Lower lobe of right lung (tissue), 2 donors: Measurements from ENCODE around the gene AOPEP. TPM values are rescaled to one million over a fixed set of nuclear protein-coding genes. Genes with fewer than 3 reads are reported as not detected.

ENCODE experiments used
- ATAC-seq, 2 donors: fragments of 200-7000 bp; cut with Tn5 transposase; one replicate each; pipeline ENCODE4 v1.9.1; 2020 to 2022; ENCODE audit warnings: mild to moderate bottlenecking in 2 of 2, moderate library complexity in 2 of 2
- DNase-seq: peaks from one replicate; pipeline ENCODE4 v3.0.0-alpha.2; 2020
- H3K27ac ChIP-seq: fragments of 200-600 bp; one replicate; pipeline ENCODE4 v1.8.0; 2022
- H3K27me3 ChIP-seq: fragments of 200-600 bp; one replicate; pipeline ENCODE4 v1.8.0; 2022; ENCODE audit warnings: low read depth
- H3K36me3 ChIP-seq: fragments of 200-600 bp; one replicate; pipeline ENCODE4 v1.8.0; 2022; ENCODE audit warnings: mild to moderate bottlenecking
- H3K4me1 ChIP-seq: fragments of 200-600 bp; one replicate; pipeline ENCODE4 v1.8.0; 2022
- H3K4me3 ChIP-seq: fragments of 200-600 bp; one replicate; pipeline ENCODE4 v1.8.0; 2022; ENCODE audit warnings: mild to moderate bottlenecking
- H3K9me3 ChIP-seq: fragments of 200-600 bp; one replicate; pipeline ENCODE4 v1.8.0; 2022
- intact Hi-C: fragments of 100-400 bp; cut with DNase I; formaldehyde crosslinking; loops from one replicate; pipeline ENCODE4 v1.11.0; 2022
- total RNA-seq: library from RNA; stranded (reverse); fragmentation: NEBNext Ultra II Directional; extraction: Animal tissue kit (Norgen Biotek cat#: 25700); gene quantifications from one replicate; pipeline ENCODE4 v1.2.1, GENCODE V29; 2021
- TF ChIP-seq, protein P1 (sequence below): fragments of 200-600 bp; IDR thresholded peaks from one replicate; pipeline ENCODE4 v1.8.0; 2022; ENCODE audit warnings: antibody characterized with exemption, mild to moderate bottlenecking
- donor health status: DM: no; HTN: yes; CAD: no; lungs with severe emphysema.

The AOPEP gene
- total RNA-seq, 1 donor from 2014 or later, result 63.7 TPM

- Histone ChIP-seq H3K36me3 (no peaks in the 10 kb centered on the region), H3K9me3 (no peaks in the 10 kb centered on the region), H3K27me3 (no peaks in the 10 kb centered on the region), H3K4me3 (no peak overlapping the region), H3K4me1 (peaks cover 37% of the 10 kb centered on the region), H3K27ac (no peak overlapping the region)
- no peak for DNase-seq
- intact Hi-C loops, result no loop called here
- TF ChIP-seq, protein P1, sequence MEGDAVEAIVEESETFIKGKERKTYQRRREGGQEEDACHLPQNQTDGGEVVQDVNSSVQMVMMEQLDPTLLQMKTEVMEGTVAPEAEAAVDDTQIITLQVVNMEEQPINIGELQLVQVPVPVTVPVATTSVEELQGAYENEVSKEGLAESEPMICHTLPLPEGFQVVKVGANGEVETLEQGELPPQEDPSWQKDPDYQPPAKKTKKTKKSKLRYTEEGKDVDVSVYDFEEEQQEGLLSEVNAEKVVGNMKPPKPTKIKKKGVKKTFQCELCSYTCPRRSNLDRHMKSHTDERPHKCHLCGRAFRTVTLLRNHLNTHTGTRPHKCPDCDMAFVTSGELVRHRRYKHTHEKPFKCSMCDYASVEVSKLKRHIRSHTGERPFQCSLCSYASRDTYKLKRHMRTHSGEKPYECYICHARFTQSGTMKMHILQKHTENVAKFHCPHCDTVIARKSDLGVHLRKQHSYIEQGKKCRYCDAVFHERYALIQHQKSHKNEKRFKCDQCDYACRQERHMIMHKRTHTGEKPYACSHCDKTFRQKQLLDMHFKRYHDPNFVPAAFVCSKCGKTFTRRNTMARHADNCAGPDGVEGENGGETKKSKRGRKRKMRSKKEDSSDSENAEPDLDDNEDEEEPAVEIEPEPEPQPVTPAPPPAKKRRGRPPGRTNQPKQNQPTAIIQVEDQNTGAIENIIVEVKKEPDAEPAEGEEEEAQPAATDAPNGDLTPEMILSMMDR, result no peak
- no peak for ATAC-seq
Observed at GRCh38 chr9:94879230-94879629, 152.7 kb downstream of the AOPEP start.

GRCh38 chr9:94881023-94881422, 154.5 kb downstream of the AOPEP start:
- no peak overlapping the region for H3K27ac ChIP-seq
- H3K4me3 ChIP-seq, result no peak overlapping the region
- DNase-seq, result no peak
- H3K36me3 ChIP-seq, result no peaks in the 10 kb centered on the region
- intact Hi-C loops, result no loop called here
- peaks cover 34% of the 10 kb centered on the region for H3K4me1 ChIP-seq
- no peaks in the 10 kb centered on the region for H3K27me3 ChIP-seq
- TF ChIP-seq, protein P1, result no peak
- no peak for ATAC-seq
- no peaks in the 10 kb centered on the region for H3K9me3 ChIP-seq

GRCh38 chr9:94881454-94881853, 155.0 kb downstream of the AOPEP start:
- H3K4me1 ChIP-seq, result peaks cover 36% of the 10 kb centered on the region

DNA sequence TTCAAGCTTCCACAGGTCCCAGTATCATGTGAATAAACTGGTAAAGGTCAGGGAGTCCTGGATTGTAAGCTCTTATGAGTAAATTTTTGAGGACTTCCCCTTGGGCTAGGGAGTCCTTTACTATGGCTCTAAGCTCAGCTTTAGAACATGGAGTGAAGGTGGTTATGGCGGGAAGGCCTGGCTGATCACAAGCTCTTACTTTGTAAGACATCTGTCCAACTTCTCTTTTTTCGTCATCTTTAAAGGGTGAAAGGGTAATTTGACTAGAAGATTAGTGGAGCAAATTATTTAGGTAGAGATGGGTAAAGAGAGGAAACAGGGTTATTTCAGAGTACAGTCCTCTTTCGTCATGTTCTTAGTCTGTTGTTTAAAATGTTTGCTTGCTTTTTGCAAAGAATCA, 155.4 kb downstream of the AOPEP start:
- intact Hi-C loops, result no loop called here
- Histone ChIP-seq H3K27ac (no peak overlapping the region), H3K4me3 (no peak overlapping the region), H3K4me1 (peaks cover 36% of the 10 kb centered on the region), H3K36me3 (no peaks in the 10 kb centered on the region), H3K9me3 (no peaks in the 10 kb centered on the region), H3K27me3 (no peaks in the 10 kb centered on the region)
- DNase-seq (no peak), ATAC-seq (no peak)
- TF ChIP-seq, protein P1, result no peak

More at GRCh38 chr9:94881454-94881853, 155.0 kb downstream of the AOPEP start:
- intact Hi-C loops, result no loop called here
- no peak for ATAC-seq
- TF ChIP-seq, protein P1, result no peak
- H3K27me3 ChIP-seq, result no peaks in the 10 kb centered on the region
- DNase-seq, result no peak
- no peaks in the 10 kb centered on the region for H3K9me3 ChIP-seq
- H3K4me3 ChIP-seq, result no peak overlapping the region
- H3K36me3 ChIP-seq, result no peaks in the 10 kb centered on the region
- no peak overlapping the region for H3K27ac ChIP-seq

GRCh38 chr9:94882966-94883641, 156.6 kb downstream of the AOPEP start:
- intact Hi-C loops, result no loop called here

More at GRCh38 chr9:94882966-94883641, 156.6 kb downstream of the AOPEP start:
- Histone ChIP-seq H3K9me3 (no peaks in the 10 kb centered on the region), H3K27me3 (no peaks in the 10 kb centered on the region), H3K27ac (no peak overlapping the region), H3K36me3 (no peaks in the 10 kb centered on the region), H3K4me1 (peaks cover 36% of the 10 kb centered on the region), H3K4me3 (no peak overlapping the region)
- DNase-seq, result no peak
- TF ChIP-seq, protein P1, result no peak
- ATAC-seq, result peak in 1 of 2 donors; percentile 44
